Hematopoietic multipotent progenitor cell treated with erythropoietin and hydrocortisone succinate and interleukin-3 and kit ligand, for 17 days (in vitro differentiated cells): ENCODE data around the gene SERPINA4.

Source experiments
- DNase-seq: peaks from one replicate; pipeline ENCODE4 v3.0.0-alpha.2; 2015; ENCODE audit warnings: low spot score

The SERPINA4 gene

GRCh38 chr14:94542811-94543440 is 18.3 kb upstream of the SERPINA4 start:
- DNase-seq: no peak

GRCh38 chr14:94543449-94544124 is 17.7 kb upstream of the SERPINA4 start:
- no peak for DNase-seq

- no peak for DNase-seq
Measured at GRCh38 chr14:94544726-94545125, 16.5 kb upstream of the SERPINA4 start.

GRCh38 chr14:94545131-94545841 is 16.0 kb upstream of the SERPINA4 start:
- no peak for DNase-seq

GRCh38 chr14:94547151-94547680 is 14.0 kb upstream of the SERPINA4 start:
- DNase-seq: no peak

- DNase-seq: no peak
Measured at GRCh38 chr14:94547726-94548125, 13.5 kb upstream of the SERPINA4 start.

DNA sequence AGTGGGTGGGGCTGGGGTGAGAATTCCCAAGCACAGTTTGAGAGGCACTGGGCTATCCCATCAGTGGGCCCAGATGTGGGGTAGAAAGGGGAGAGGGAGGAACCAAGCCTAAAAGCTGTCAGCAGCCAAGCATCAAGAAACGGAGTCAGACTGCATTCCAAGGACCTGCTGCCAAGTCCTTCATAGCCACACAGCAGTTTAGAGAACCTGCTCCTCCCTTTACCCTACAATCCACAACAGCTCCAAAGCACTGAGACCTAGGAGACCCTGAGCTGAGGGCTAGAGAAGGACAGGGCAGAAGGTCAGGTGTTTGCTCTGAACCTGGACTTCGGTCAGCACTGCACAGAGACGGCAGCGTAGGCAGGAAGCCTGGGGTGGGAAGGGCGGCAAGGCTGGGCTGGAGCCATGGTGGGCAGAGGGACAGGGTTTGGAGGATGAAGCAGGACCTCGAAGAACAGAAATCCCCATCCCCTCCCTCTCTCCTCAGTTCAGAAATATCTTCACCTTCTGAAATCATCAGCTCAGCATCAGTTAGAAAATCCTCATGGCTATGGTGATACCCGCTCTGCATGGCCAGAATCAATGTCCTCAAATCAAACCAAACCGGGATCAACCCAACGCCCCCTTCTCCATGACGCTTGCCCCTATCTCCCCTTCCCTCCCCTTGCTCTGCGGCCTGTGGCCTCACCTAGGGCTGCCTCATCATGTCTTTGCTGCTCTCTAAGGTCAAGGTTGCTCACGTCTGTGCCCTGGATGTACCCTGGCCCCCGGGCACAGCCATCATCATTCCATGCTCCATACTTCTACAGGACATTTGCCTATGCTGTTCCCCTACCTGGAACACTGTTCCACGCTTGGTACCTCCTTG is 12.9 kb upstream of the SERPINA4 start:
- DNase-seq: no peak

- peak; percentile 33 for DNase-seq
Measured at GRCh38 chr14:94548999-94549985, 11.9 kb upstream of the SERPINA4 start.

DNA sequence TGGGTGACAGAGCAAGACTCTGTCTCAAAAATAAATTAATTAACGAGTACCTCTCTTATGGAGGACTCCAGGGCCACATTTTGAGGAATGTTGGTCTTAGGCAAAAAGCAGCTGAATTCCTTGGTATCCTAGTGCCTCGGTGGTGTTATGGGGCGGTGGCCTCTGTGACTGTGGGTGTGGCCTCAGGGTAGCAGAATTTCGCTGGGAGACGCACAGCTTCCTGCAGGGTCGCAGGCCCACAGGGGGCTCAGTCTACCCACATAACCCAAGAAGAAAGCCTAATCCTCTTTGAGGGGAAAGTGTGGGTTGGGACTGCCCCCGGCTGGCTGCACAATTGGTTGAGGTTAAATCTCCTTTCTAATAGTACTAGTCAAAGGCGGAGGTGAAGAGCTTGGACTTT is 11.2 kb upstream of the SERPINA4 start:
- no peak for DNase-seq

DNA sequence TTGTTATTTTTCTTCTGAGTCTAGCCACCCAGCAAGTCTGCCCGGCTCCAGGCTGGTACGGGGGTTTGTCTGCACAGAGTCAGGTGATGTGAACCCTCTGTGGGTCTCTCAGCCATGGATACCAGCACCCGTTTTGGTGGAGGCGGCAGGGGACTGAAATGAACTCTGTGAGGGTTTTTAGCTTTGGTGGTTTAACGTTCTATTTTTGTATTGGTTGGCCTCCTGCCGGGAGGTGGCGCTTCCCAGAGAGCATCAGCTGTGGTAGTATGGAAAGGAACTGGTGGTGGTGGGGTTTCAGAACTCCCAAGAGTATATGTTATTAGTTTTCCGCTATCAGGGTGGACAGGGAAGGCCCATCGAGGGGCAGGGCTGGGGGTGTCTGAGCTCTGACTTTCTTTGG is 5.3 kb upstream of the SERPINA4 start:
- no peak for DNase-seq

GRCh38 chr14:94557327-94557726 is 3.9 kb upstream of the SERPINA4 start:
- no peak for DNase-seq

- no peak for DNase-seq
Measured at GRCh38 chr14:94558842-94559241, 2.4 kb upstream of the SERPINA4 start.

GRCh38 chr14:94559638-94560290 is 1.5 kb upstream of the SERPINA4 start:
- DNase-seq: no peak

DNA sequence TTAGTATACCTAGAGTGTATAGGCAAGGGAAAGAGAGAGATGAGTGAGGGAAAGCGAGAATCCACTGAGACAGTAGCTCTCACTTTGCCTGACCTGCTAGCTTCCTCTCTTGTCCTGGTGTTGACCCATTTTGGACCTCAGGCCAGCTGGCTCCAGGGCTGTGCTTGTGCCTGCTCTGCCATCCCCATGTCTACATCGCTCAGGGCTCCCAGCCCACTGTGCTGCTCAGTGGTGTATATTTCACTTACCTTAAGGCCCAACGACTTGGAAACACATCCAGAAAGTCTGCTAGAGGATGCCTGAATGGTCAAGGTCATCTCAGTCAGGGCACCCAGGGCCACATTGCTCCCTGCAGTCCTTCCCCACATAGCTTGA is 964 bp upstream of the SERPINA4 start:
- DNase-seq: no peak

DNA sequence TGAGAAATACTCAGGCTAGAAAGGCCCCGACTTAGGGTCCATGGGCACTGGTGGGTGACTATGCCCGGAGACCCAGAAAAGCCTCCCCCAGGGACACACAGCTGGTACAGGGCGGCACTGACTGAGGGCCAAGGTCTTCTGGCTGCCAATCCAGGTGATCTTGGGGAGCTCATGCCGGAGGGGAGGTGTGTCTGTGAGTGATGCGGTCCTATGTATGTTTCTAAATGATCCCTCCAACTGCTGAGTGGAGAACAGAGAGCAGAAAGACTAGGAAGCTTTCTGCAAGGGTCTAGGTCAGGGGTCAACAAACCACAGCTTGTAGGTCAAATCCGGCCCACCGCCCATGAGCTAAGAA is 391 bp downstream of the SERPINA4 start:
- DNase-seq: no peak

DNA sequence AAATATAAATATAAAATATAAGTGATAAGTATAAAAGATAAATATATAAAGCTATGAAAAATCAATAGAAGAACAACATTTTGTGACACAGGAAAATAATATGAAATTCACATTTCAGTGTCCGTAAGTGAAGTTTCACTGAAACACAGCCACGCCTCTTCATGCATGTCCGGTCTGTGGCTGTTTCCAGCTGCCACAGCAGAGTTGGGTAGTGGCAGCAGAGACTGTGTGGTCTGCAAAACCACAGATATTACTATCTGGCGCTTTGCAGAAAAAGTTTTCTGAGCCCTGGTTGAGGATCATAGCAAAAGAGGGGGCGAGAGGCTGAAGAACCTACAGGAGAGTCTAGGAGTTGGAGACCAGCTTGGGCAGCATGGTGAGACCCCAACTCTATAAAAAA is 780 bp downstream of the SERPINA4 start:
- no peak for DNase-seq

- DNase-seq: no peak
Measured at GRCh38 chr14:94562941-94563883, 2.0 kb downstream of the SERPINA4 start.

GRCh38 chr14:94564381-94564780 is 3.1 kb downstream of the SERPINA4 start:
- no peak for DNase-seq

- DNase-seq: no peak
Measured at GRCh38 chr14:94568186-94568585, 6.9 kb downstream of the SERPINA4 start.
